CD14-positive monocyte (primary cell): ENCODE results near the gene ARL14. TPM values are rescaled to one million over a fixed set of nuclear protein-coding genes. Genes with fewer than 3 reads are reported as not detected.

Experiments
- DNase-seq, 3 donors: peaks; one replicate each; pipeline ENCODE4 v3.0.0-alpha.2; 2011 to 2022
- H2AFZ ChIP-seq: 2 replicates; pipeline ENCODE4 v1.6.0; 2012; ENCODE audit warnings: mild to moderate bottlenecking, low read depth, low read length, inconsistent platforms; ENCODE audit not compliant: insufficient read depth, poor library complexity, severe bottlenecking
- H3K27ac ChIP-seq, 2 donors: 1 replicate in 1 of 2; 2 replicates in 1 of 2; pipeline ENCODE4 v1.5.1; 2012 to 2013; ENCODE audit warnings: low read length in 2 of 2, control low read depth in 1 of 2, inconsistent platforms in 1 of 2, low read depth in 1 of 2, mild to moderate bottlenecking in 1 of 2
- H3K27me3 ChIP-seq, 2 donors: one replicate each; pipeline versions ENCODE4 v1.6.0 to v1.6.1; 2011 to 2013; ENCODE audit warnings: low read length in 2 of 2; ENCODE audit not compliant: control insufficient read depth in 2 of 2, insufficient read depth in 2 of 2
- H3K36me3 ChIP-seq, 2 donors: replicated peaks in 1 of 2; 1 replicate in 1 of 2; 2 replicates in 1 of 2; pipeline versions ENCODE4 v1.5.1 to v1.6.1; 2012 to 2013; ENCODE audit warnings: low read length in 2 of 2, control low read depth in 1 of 2, inconsistent platforms in 1 of 2, mild to moderate bottlenecking in 1 of 2; ENCODE audit not compliant: insufficient read depth in 2 of 2, control insufficient read depth in 1 of 2
- H3K4me1 ChIP-seq, 2 donors: 1 replicate in 1 of 2; 2 replicates in 1 of 2; pipeline versions ENCODE4 v1.5.1 to v1.6.1; 2012 to 2013; ENCODE audit warnings: low read length in 2 of 2, control low read depth in 1 of 2, inconsistent platforms in 1 of 2, mild to moderate bottlenecking in 1 of 2, moderate library complexity in 1 of 2; ENCODE audit not compliant: insufficient read depth in 2 of 2, control insufficient read depth in 1 of 2
- H3K4me2 ChIP-seq: replicated peaks from 2 replicates; pipeline ENCODE3; 2012; ENCODE audit warnings: low read length, moderate library complexity, mild to moderate bottlenecking; ENCODE audit not compliant: poor library complexity, severe bottlenecking; ENCODE audit errors: extremely low read depth
- H3K4me3 ChIP-seq, 3 experiments: fragments of 200-600 bp in 1 of 3; sonication (generic) in 1 of 3; replicated peaks in 1 of 3; 1 replicate in 2 of 3; 2 replicates in 1 of 3; pipeline ENCODE4 v1.5.1; 2011 to 2013; ENCODE audit warnings: low read length in 3 of 3, mild to moderate bottlenecking in 3 of 3, control low read depth in 2 of 3, low read depth in 2 of 3, inconsistent platforms in 1 of 3, moderate library complexity in 1 of 3
- H3K79me2 ChIP-seq: 2 replicates; pipeline ENCODE4 v1.6.0; 2012; ENCODE audit warnings: mild to moderate bottlenecking, control low read depth, inconsistent platforms, low read length, moderate library complexity; ENCODE audit not compliant: insufficient read depth
- H3K9ac ChIP-seq: 2 replicates; pipeline ENCODE4 v1.6.0; 2017; ENCODE audit warnings: low read length, mild to moderate bottlenecking; ENCODE audit not compliant: insufficient read depth, poor library complexity, severe bottlenecking
- H3K9me3 ChIP-seq, 2 donors: replicated peaks in 1 of 2; 1 replicate in 1 of 2; 2 replicates in 1 of 2; pipeline versions ENCODE4 v1.5.1 to v1.6.1; 2012 to 2013; ENCODE audit warnings: low read length in 2 of 2, control low read depth in 1 of 2; ENCODE audit not compliant: control insufficient read depth in 1 of 2, insufficient read depth in 1 of 2
- H4K20me1 ChIP-seq: 2 replicates; pipeline ENCODE4 v1.6.0; 2012; ENCODE audit warnings: mild to moderate bottlenecking, low read length, control low read depth, moderate library complexity; ENCODE audit not compliant: insufficient read depth
- H3K27ac Mint-ChIP-seq, 7 donors: one replicate each; pipeline ENCODE4 v1.8.0; 2020; ENCODE audit warnings: mild to moderate bottlenecking in 7 of 7, mixed read lengths in 7 of 7, moderate library complexity in 6 of 7, inconsistent platforms in 2 of 7
- H3K27me3 Mint-ChIP-seq, 3 donors: one replicate each; pipeline ENCODE4 v1.8.0; 2021 to 2022; ENCODE audit warnings: low read depth in 3 of 3, mild to moderate bottlenecking in 3 of 3, mixed read lengths in 3 of 3, moderate library complexity in 3 of 3, inconsistent platforms in 1 of 3
- H3K36me3 Mint-ChIP-seq, 2 donors: one replicate each; pipeline ENCODE4 v1.8.0; 2020; ENCODE audit warnings: mixed read lengths in 2 of 2, inconsistent platforms in 1 of 2, mild to moderate bottlenecking in 1 of 2
- H3K4me1 Mint-ChIP-seq: one replicate; pipeline ENCODE4 v1.8.0; 2020; ENCODE audit warnings: mild to moderate bottlenecking, mixed read lengths
- H3K4me3 Mint-ChIP-seq, 2 donors: one replicate each; pipeline ENCODE4 v1.8.0; 2020; ENCODE audit warnings: mild to moderate bottlenecking in 2 of 2, mixed read lengths in 2 of 2, moderate library complexity in 1 of 2
- H3K9me3 Mint-ChIP-seq, 7 donors: one replicate each; pipeline ENCODE4 v1.8.0; 2020 to 2022; ENCODE audit warnings: mixed read lengths in 7 of 7, mild to moderate bottlenecking in 6 of 7, moderate library complexity in 6 of 7, inconsistent platforms in 2 of 7
- WGBS: methylation state at CpG from one replicate; pipeline ENCODE4 v1.1.5; 2013; ENCODE audit warnings: missing lambda C conversion rate; ENCODE audit not compliant: insufficient coverage; 5-methylcytosine and 5-hydroxymethylcytosine counted together
- intact Hi-C, 2 donors: fragments of 100-400 bp; cut with micrococcal nuclease; formaldehyde crosslinking; loops; one replicate each; pipeline versions ENCODE4 v1.15.0 to v1.15.1; 2023
- polyA plus RNA-seq, 3 donors: library from polyadenylated mRNA; depleted of rRNA in 1 of 3; unstranded in 2 of 3; stranded (reverse) in 1 of 3; fragments of 300-500 nt in 2 of 3; fragments of >200 nt in 1 of 3; fragmentation: Illumina TruSeq in 2 of 3; gene quantifications; 1 replicate in 2 of 3; 2 replicates in 1 of 3; pipeline ENCODE4 v1.2.3, GENCODE V29; 2012 to 2021
- TF ChIP-seq, protein P1 (sequence below): fragments of 200-600 bp; IDR thresholded peaks from one replicate; pipeline ENCODE4 v1.8.0; 2022; ENCODE audit warnings: antibody characterized with exemption, mild to moderate bottlenecking

ARL14 gene
- polyA plus RNA-seq, 3 donors = not detected

DNA sequence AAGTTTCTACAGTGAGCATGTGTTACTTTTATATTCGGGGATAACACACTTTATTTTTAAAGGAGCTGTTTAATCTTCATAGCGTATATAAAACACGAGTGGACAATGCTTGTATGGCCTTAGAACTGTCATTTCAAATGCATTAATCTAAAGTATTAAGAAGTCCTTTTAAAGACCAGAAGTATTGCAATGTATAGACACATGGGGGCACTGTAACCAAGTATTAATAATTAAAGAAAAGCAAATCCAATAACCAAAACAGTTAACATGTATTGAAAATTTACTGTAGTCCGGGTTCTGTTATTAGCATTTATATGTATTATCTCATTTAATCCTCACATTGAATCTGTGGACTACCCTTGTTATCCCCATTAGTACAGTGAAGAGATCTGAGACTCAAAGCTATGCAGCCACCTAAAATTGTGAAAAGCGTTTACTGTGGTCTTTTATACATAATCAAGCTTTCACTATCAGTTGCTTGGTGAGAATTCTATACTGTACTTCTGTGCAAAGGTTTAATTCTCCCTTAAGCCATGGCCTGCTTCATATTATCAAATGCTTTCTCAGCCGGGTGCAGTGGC, 10.1 kb downstream of the ARL14 start:
- intact Hi-C loops = no loop called here

DNA sequence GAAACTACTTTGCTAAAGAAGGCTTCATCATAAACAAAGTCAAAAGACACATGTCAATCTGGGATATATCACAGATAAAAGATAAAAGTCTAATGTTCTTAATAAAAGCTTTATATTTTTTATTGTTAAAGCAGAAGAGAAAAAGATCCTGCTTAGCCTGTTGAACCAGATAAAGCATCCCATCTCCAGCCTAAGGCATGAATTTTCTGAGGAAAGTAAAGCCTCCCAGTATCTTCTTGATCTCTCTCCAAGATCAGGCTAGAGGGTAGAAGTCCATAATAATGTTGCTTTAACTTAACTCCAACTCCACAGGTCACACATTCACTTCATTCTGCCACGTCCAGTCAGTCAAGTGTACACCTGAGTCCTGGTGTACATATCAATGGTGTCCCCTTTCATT, 14.2 kb downstream of the ARL14 start:
- Mint-ChIP-seq H3K27ac (no peak overlapping the region), H3K36me3 (no peaks in the 10 kb centered on the region), H3K4me3 (no peak overlapping the region), H3K27me3 (peaks cover 0 to 3% (median 0%) of the 10 kb centered on the region in 3 donors), H3K9me3 (no peaks in the 10 kb centered on the region), H3K4me1 (no peaks in the 10 kb centered on the region)
- Histone ChIP-seq H3K36me3 (no peaks in the 10 kb centered on the region), H3K4me1 (no peaks in the 10 kb centered on the region), H4K20me1 (no peaks in the 10 kb centered on the region), H3K4me3 (no peak overlapping the region), H3K27me3 (no peaks in the 10 kb centered on the region), H3K4me2 (no peak overlapping the region), H3K79me2 (no peaks in the 10 kb centered on the region), H2AFZ (no peak overlapping the region), H3K27ac (no peak overlapping the region), H3K9ac (no peak overlapping the region), H3K9me3 (no peaks in the 10 kb centered on the region)
- TF ChIP-seq, protein P1, sequence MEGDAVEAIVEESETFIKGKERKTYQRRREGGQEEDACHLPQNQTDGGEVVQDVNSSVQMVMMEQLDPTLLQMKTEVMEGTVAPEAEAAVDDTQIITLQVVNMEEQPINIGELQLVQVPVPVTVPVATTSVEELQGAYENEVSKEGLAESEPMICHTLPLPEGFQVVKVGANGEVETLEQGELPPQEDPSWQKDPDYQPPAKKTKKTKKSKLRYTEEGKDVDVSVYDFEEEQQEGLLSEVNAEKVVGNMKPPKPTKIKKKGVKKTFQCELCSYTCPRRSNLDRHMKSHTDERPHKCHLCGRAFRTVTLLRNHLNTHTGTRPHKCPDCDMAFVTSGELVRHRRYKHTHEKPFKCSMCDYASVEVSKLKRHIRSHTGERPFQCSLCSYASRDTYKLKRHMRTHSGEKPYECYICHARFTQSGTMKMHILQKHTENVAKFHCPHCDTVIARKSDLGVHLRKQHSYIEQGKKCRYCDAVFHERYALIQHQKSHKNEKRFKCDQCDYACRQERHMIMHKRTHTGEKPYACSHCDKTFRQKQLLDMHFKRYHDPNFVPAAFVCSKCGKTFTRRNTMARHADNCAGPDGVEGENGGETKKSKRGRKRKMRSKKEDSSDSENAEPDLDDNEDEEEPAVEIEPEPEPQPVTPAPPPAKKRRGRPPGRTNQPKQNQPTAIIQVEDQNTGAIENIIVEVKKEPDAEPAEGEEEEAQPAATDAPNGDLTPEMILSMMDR = no peak
- WGBS = no CpG with 5 or more reads among the region's 1 CpG
- intact Hi-C loops = no loop called here
- DNase-seq = no peak

More for the DNA sequence above, 10.1 kb downstream of the ARL14 start:
- Histone ChIP-seq H4K20me1 (no peaks in the 10 kb centered on the region), H3K4me2 (no peak overlapping the region), H3K27ac (no peak overlapping the region), H3K9me3 (no peaks in the 10 kb centered on the region), H2AFZ (no peak overlapping the region), H3K79me2 (no peaks in the 10 kb centered on the region), H3K9ac (no peak overlapping the region), H3K36me3 (no peaks in the 10 kb centered on the region), H3K4me1 (no peaks in the 10 kb centered on the region), H3K4me3 (no peak overlapping the region), H3K27me3 (no peaks in the 10 kb centered on the region)
- peaks cover 0 to 4% (median 2%) of the 10 kb centered on the region in 3 donors for H3K27me3 Mint-ChIP-seq
- DNase-seq = peak in 1 of 3 donors; percentile 24
- no CpG with 5 or more reads among the region's 6 CpGs for WGBS
- H3K9me3 Mint-ChIP-seq = peaks cover 0 to 2% (median 0%) of the 10 kb centered on the region in 7 donors
- TF ChIP-seq, protein P1 = peak; percentile 46
- no peaks in the 10 kb centered on the region for H3K4me1 Mint-ChIP-seq
- H3K27ac Mint-ChIP-seq = no peak overlapping the region
- H3K4me3 Mint-ChIP-seq = no peak overlapping the region
- H3K36me3 Mint-ChIP-seq = no peaks in the 10 kb centered on the region
